Mucosa of stomach (tissue), 1 donor: ENCODE data around the gene ZDHHC11.
"Not testable (repeated sequence)": the region's sequence is repeated elsewhere in the genome, so short reads cannot be mapped to it uniquely, and the experiment has no call there.

ENCODE experiments used
- H3K27me3 ChIP-seq: one replicate; pipeline ENCODE4 v1.7.0; 2013; ENCODE audit warnings: mild to moderate bottlenecking, low read length; ENCODE audit not compliant: control insufficient read depth, insufficient read depth
- H3K36me3 ChIP-seq: one replicate; pipeline ENCODE4 v1.7.0; 2013; ENCODE audit warnings: low read length; ENCODE audit not compliant: control insufficient read depth, insufficient read depth
- H3K4me1 ChIP-seq: one replicate; pipeline ENCODE4 v1.7.0; 2013; ENCODE audit warnings: mild to moderate bottlenecking, low read length; ENCODE audit not compliant: control insufficient read depth, insufficient read depth
- H3K4me3 ChIP-seq: one replicate; pipeline ENCODE4 v1.7.0; 2013; ENCODE audit warnings: low read length
- H3K9ac ChIP-seq: one replicate; pipeline ENCODE4 v1.7.0; 2013; ENCODE audit warnings: mild to moderate bottlenecking, low read length, moderate library complexity
- H3K9me3 ChIP-seq: one replicate; pipeline ENCODE4 v1.7.0; 2013; ENCODE audit warnings: mild to moderate bottlenecking, low read length, moderate library complexity; ENCODE audit not compliant: control insufficient read depth
- donor health status: Pancreatic carcinoma.

The ZDHHC11 gene

DNA sequence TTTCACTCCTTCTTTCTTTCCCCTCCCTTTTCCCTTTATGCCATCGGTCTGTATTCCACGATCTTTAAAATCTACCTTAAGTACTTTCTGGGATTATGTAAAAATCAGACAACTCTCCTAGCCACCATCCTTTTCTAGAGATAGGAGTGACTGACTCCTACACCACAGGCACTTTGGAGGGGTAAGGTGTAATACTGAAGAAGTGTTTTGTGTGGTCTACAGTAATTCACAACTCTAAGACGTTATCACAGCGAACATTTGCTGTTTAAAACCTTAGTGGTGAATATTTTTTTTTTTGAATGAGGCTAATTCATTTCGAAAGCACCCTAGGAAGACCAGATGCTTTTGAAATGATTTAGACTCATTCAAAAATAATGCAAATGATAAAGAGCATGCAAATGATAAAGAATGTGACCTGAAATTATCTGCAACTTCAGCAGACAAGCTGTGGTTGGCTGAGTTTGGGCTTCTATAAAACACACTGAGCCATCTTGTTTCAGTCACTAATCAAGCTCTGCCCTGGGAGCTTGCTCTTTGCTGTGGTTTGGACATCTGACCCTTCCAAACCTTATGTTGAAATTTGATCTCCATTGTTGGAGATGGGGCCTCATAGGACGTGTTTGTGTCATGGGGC is 52.2 kb downstream of the ZDHHC11 start:
- not testable (repeated sequence) for H3K27me3 ChIP-seq, H3K4me1 ChIP-seq, H3K9ac ChIP-seq, H3K9me3 ChIP-seq, H3K36me3 ChIP-seq, H3K4me3 ChIP-seq

DNA sequence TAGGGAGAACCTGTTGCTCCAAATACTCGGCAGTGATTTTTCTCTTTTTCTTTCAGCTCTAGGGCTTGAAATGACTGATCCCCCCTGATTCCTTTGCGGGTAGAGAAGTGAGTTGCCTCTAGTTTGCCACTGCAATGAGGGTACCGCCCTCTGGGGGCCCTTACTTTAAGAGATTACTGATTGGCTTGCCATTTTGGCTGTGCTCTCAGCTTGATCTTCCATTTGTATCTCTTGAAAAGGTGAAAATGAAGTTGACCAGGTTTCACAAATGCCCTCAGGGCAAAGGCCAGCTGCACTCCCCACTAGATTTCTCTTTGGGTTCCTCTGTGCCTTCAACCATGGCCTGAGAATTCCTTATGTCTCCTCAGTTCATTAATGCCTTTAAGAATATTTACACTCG is 52.8 kb downstream of the ZDHHC11 start:
- not testable (repeated sequence) for H3K9me3 ChIP-seq, H3K4me3 ChIP-seq, H3K36me3 ChIP-seq, H3K27me3 ChIP-seq, H3K4me1 ChIP-seq, H3K9ac ChIP-seq

DNA sequence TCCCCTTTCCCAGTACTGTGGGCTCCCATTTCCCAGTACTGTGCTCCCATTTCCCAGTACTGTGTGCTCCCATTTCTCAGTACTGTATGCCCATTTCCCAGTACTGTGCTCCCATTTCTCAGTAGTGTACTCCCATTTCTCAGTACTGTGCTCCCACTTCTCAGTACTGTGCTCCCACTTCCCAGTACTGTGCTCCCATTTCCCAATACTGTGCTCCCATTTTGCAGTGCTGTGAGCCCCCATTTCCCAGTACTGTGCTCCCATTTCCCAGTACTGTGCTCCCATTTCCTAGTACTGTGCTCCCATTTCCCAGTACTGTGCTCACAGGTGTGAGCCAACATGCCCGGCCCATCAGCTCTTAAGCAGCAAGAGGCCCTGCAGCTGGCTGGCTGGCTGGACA is 54.9 kb downstream of the ZDHHC11 start:
- H3K36me3 ChIP-seq, H3K4me3 ChIP-seq, H3K4me1 ChIP-seq, H3K9ac ChIP-seq, H3K9me3 ChIP-seq, H3K27me3 ChIP-seq: not testable (repeated sequence)

DNA sequence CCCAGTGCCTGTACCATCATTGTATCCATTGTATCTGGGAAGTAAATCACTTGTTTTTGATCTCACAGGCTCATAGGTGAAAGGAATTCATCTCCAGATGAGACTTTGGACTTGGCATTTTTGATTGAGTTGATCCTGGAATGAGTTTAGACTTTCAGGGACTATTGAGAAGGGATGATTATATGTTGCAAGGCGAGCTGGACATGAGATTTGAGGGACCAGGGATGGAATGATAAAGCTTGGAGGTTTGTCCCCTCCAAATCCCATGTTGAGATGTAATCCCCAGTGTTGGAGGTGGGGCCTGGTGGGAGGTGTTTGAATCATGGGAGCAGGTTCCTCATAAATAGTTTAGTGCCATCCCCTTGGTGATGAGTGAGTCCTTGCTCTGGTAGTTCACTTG is 55.8 kb downstream of the ZDHHC11 start:
- H3K27me3 ChIP-seq, H3K9me3 ChIP-seq, H3K9ac ChIP-seq, H3K4me1 ChIP-seq, H3K4me3 ChIP-seq, H3K36me3 ChIP-seq: not testable (repeated sequence)

DNA sequence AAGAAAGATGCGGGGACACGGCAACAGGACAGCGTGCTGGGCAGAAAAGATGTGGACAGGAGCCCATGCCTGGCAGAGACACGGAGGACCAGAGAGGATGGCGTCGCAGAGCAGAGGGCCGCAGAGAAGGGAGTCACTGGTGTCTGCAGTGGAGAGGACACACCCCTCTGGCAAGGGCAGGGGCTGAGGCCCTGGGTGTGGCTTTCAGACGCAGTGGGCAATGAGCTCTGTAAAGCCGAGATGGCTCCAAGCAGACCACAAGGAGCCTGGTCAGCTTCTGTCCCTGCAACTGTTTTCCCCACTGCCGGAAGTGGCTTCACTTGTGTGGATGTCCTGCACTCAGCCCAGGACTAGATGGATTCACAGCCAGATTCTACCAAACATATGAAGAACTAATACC is 62.1 kb downstream of the ZDHHC11 start:
- not testable (repeated sequence) for H3K4me1 ChIP-seq, H3K27me3 ChIP-seq, H3K9ac ChIP-seq, H3K9me3 ChIP-seq, H3K36me3 ChIP-seq, H3K4me3 ChIP-seq

DNA sequence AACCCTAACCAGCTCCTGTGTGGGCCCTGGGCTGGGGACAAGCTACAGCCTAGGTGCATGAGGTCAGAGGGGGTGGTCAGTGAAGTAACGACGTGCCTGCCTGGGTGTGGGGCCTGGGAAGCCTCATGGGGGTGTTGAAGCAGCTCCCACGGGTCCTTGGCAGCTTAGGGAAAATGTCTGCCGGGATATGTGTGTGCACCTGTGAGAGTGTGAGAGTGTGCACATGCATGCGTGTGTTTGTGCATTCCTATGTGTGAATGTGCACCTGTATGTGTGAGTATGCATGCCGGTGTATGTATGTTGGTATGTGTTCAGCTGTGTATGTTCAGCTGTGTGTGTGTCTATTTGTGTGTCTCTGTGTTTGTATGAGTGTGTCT is 62.9 kb downstream of the ZDHHC11 start:
- not testable (repeated sequence) for H3K4me1 ChIP-seq, H3K4me3 ChIP-seq, H3K9me3 ChIP-seq, H3K27me3 ChIP-seq, H3K36me3 ChIP-seq, H3K9ac ChIP-seq

DNA sequence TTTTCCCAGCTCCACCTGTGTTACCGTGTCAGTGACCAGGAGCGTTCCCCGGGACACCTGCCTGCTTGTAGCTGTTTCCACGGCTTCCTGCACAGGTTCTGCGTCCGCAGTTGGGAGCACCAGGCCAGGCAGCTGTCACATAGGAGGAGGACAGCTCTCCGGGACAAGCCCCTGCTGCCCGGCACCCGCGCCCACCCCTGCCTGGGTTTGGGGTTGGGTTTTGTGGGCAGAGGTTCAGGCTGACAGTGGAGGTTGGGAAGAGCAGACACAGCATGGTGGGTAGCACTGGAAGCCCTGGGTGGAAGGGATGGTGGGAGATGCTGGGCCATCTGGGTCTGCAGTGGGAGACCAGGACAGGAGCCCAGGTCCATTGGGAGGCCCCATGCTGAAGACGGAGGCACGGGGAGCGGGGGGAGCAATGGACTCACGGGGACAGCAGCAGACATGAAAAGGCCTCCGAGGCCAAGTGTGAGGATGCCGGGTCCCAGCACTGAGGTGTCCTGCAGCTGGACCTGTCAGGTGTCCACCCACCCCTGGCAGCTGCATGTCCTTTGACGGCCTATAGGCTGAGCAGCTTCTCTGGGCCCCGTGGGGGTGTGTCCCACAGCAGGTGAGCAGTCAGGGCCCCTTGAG is 63.4 kb downstream of the ZDHHC11 start:
- H3K4me3 ChIP-seq, H3K9ac ChIP-seq, H3K27me3 ChIP-seq, H3K36me3 ChIP-seq, H3K4me1 ChIP-seq, H3K9me3 ChIP-seq: not testable (repeated sequence)

DNA sequence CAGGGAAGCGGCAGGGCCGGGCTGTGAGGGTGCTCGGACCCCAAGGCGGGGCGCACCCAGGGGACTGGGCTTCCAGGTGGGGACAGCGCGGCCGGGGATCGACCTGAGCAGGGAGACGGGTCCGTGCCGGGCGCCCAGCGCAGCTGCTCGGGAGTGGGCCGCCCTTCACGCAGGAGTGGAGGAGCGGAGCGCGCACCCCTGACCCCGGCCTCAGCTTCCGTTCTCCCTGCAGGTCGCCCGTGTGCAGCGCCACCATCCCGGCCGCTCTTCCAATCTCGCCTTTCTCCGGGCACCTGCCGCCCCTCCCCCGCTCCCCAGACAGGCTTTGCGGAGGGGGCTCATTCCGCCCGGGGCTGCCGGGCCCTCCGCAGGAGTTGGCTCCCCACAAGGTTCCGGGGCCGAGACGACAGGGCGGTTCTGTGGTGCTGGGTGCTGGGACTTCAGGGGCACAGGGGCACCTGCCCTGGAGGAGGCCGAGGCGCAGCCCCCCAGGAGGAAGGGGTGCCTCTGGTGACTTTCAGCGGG is 65.5 kb downstream of the ZDHHC11 start:
- not testable (repeated sequence) for H3K36me3 ChIP-seq, H3K9me3 ChIP-seq, H3K27me3 ChIP-seq, H3K4me3 ChIP-seq, H3K4me1 ChIP-seq
- peak overlapping the region; percentile 43 for H3K9ac ChIP-seq

DNA sequence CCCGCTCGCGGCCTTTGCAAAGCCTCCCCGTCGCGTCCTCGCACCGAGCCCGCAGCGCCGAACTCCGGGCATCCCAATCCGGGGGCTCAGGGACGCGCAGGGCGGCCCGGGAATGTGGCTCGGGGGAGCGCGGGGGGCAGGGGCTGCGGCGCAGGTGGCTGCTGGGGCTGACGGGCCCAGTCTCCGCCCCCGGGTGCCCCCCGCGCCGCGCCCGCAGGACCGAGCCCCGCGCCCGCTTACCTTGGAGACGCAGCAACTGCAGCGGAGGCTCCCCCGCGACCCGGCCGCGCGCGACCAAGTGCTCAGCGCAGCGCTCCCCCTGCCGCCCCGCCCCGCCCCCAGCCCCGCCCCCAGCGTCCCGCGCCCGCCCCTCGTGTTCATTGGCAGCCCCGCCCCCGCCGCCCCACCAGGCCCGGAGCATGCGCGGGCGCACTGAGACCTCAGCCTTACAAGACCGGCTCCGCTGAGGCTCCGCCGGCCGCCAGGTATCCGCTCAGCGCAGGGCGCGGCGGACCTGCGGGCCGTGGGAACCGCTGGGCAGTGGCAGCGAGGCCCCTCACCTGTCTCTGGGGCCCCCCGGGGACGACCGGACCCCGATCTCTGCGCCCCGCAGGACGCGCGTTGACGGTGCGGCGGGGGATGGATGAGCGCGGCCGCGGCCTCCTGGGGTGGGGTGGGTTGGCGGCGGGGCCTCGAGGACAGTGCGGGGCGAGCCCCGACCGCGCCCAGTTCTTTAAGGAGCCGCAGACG is 66.2 kb downstream of the ZDHHC11 start, which contains the start of gene ZDHHC11B:
Gene ZDHHC11B (minus strand): TSS at position 302 of the 750 bp plus-strand sequence. CDS start 17,810 bp downstream, outside the sequence.
- H3K9me3 ChIP-seq, H3K4me1 ChIP-seq, H3K36me3 ChIP-seq, H3K27me3 ChIP-seq: not testable (repeated sequence)
- Histone ChIP-seq H3K4me3 (peak within 1 kb of the TSS; percentile 41), H3K9ac (peak within 1 kb of the TSS; percentile 61)

DNA sequence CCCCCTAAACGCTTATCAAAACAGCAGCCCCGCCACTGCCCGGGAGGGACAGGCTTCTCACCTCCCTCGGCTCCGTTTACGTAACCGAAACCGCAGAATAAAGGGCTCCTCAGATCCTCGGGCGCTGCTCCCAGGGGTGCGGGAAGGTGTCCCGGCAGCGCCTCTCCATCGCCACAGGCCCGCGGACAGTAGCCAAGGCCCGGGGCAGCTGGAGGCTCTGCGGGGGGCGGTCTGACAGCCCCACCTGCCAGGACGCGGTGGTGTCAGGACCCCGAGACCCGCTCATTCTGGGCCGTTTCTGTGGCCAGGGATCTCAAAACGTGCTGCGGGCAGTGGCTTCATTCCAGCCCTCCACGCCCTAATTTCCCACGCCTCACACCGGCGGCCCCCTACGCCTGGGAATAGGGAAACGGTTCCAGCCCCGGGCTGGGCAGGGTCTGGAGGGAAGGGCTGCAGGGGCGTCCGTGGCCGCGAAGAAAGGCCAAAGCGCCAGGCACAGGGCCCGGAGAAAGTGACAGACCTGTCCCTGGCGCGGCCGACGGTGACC is 66.8 kb downstream of the ZDHHC11 start:
- not testable (repeated sequence) for H3K9me3 ChIP-seq, H3K36me3 ChIP-seq, H3K27me3 ChIP-seq, H3K4me1 ChIP-seq
- Histone ChIP-seq H3K9ac (peak overlapping the region; percentile 61), H3K4me3 (peak overlapping the region; percentile 41)

DNA sequence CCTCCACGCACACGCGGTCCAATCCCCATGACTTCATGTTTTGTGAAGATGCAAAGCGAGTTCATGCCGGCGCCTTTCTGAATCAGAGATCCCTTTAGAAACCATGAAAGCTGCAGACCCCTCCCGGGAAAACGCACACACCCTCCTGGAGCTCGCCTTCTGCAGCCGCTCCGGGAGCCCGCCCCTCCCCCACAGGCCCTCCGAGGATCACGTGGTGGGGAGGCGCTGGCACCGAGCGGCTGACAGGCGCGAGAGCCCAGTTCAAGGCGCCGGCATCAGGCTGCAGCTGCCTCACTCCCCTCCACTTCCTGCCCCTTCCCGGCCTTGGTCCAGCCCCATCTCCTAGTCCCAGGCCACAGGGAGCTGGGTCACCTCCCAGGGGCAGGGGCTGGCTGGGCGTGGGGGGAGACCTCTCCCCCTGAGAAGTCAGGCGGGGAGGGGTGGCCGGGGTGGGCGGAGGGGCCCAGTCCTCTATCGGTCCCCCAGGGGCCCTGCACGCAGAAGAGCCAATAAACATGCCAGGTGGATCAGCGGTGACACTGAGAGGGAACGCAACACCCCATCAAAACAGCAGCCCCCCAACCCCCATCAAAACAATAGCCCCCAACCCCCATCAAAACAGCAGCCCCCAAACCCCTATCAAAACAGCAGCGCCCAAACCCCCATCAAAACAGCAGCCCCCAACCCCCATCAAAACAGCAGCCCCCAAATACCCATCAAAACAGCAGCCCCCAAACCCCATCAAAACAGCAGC is 67.6 kb downstream of the ZDHHC11 start:
- not testable (repeated sequence) for H3K4me1 ChIP-seq, H3K27me3 ChIP-seq, H3K9ac ChIP-seq, H3K36me3 ChIP-seq, H3K9me3 ChIP-seq
- peak overlapping the region; percentile 41 for H3K4me3 ChIP-seq

DNA sequence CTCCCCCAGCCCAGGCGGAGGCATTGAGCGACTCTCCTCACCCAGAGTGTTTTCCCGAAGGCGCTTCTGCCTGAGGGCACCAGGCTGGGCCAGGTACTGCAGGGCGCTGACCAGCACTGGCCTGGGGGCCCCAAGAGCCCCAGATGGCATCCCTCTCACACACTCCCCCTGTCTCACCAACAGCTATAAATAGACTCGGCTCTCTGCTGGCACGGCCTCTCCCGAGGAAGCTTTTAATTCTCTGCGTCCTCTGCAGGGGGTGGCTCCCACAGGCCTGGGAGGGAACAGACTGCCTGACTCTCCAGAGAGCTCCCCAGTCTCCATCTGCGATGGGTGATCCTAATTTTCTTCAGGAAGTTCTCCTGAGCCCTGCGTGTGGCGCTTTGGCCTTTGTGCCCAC is 68.4 kb downstream of the ZDHHC11 start:
- not testable (repeated sequence) for H3K9ac ChIP-seq, H3K4me1 ChIP-seq, H3K4me3 ChIP-seq, H3K9me3 ChIP-seq, H3K36me3 ChIP-seq, H3K27me3 ChIP-seq
